GM20000 (cell line): ENCODE data around the gene METTL21A.
A peak's percentile ranks its signal among the peaks of the same experiment; 100 is the strongest.

ENCODE experiments used
- DNase-seq: peaks from one replicate; pipeline ENCODE4 v3.0.0; 2012; ENCODE audit warnings: low spot score
- TF ChIP-seq, protein P1 (sequence below): IDR thresholded peaks from 2 replicates; pipeline ENCODE4 v1.5.1; 2012; ENCODE audit warnings: mild to moderate bottlenecking, control low read depth; ENCODE audit errors: extremely low read depth, missing control alignments

METTL21A gene

GRCh38 chr2:207635468-207636200, 10.4 kb upstream of the METTL21A start:
- TF ChIP-seq, protein P1, sequence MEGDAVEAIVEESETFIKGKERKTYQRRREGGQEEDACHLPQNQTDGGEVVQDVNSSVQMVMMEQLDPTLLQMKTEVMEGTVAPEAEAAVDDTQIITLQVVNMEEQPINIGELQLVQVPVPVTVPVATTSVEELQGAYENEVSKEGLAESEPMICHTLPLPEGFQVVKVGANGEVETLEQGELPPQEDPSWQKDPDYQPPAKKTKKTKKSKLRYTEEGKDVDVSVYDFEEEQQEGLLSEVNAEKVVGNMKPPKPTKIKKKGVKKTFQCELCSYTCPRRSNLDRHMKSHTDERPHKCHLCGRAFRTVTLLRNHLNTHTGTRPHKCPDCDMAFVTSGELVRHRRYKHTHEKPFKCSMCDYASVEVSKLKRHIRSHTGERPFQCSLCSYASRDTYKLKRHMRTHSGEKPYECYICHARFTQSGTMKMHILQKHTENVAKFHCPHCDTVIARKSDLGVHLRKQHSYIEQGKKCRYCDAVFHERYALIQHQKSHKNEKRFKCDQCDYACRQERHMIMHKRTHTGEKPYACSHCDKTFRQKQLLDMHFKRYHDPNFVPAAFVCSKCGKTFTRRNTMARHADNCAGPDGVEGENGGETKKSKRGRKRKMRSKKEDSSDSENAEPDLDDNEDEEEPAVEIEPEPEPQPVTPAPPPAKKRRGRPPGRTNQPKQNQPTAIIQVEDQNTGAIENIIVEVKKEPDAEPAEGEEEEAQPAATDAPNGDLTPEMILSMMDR, result no peak
- DNase-seq, result no peak

DNA sequence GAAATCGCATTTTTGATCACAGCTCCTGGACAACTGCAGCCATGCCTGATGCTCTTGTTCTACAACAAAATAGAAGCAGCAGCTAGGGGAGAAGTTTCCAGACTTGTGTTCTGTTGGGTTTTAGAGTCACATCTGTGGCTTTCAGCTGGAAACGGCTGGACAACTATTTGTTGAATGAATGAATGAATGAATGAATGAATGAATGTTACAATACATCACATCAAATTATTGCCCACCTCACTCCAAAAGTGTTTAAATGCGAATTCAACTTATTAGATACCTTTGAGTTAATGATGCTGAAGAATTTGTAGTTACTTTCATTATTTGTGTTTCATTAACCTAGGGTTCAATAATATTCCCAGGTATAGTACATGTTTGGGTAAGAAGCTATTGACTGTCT, 8.5 kb upstream of the METTL21A start:
- no peak for DNase-seq
- TF ChIP-seq, protein P1, result no peak

DNA sequence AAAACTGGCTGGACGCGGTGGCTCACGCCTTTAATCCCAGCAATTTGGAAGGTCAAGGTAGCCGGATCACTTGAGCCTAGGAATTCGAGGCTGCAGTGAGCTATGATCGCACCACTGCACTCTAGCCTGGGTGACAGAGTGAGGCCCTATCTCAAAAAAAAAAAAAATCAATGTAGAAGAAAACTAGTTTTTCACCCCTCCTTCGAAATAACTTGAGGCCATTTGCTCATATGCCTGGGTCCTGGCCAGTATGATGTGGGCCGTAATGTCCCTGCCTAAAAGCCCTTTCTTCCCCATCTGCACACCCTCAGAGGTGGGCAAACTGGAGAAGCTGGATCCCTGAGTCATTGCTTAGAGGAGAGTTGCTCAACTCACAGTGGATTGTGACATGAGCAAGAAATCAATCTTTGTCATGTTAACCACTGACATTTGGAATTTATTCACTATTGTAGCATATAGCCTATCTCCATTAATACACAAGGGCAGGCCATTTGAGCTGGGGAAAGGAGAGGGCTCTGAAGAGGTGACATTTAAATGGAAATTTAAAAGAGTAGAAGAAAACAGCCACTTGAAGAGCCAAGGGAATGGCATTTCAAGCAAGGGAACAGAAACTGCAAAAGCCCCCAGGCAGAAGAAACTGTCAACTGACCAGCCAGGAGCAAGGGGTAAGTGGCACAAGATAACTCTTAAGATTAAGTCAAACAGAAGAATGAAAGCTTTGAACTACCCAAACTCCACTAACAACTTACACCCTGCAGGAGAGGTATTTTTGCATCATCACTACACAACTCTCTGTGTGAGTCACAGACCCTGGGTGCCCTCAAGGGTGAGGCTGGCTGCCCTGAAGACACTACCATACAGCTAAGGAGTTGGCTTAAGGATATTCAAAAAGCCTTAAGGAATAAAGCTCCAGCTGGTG, 7.6 kb upstream of the METTL21A start:
- no peak for DNase-seq
- TF ChIP-seq, protein P1, result no peak

DNA sequence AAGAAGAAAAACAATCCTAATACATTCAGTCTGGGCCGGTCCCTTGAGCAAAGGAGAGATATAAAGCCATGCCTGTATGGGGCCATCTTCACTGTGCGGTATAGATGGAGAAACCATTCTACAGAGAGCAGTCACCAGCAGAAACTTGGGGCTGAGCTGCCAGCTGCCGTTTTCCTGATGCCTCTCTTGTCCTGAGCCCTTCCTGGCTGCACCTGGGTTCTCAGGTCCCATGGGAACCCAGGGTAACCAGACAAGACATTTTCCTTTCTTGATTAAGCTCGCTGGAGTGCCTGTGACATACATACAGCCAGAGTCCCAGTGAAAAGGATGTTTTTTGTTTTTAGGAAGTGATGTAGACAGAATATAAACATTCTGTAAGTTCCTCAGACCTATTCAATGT, 5.3 kb upstream of the METTL21A start:
- no peak for DNase-seq
- TF ChIP-seq, protein P1, result no peak

DNA sequence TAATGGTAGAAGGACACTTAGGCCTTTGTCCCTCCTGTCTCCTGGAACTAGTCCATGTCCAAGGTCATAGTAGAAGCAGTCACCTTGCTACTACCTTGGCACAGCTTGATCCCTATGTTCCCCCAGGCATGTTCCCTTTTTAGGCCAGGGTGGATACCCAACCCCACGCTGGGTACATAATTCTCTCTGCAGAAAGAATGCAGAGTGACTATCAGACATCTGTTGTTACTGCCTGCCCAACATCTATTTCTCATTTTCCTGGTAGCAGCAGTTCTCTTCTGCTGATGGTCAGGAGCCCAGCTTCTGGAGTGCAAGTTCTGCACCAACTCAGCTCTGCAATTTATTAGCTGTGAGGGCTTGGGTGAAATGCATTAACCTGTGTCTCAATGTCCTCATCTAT, 4.4 kb upstream of the METTL21A start:
- DNase-seq, result no peak
- TF ChIP-seq, protein P1, result no peak

GRCh38 chr2:207624185-207625013, 795 bp downstream of the METTL21A start:
- peak; percentile 34 for DNase-seq
- TF ChIP-seq, protein P1, result no peak
